CD4-positive, alpha-beta T cell treated with Interleukin-15 for 4 hours (primary cell): ENCODE measurements around the gene TUBA3C.

ENCODE experiments used
- DNase-seq: peaks from one replicate; pipeline ENCODE4 v3.0.0-alpha.2; 2020; ENCODE audit warnings: low spot score

TUBA3C gene

GRCh38 chr13:19161308-19161707 is 20.3 kb downstream of the TUBA3C start:
- DNase-seq = no peak

GRCh38 chr13:19159761-19160420 is 21.7 kb downstream of the TUBA3C start:
- no peak for DNase-seq

- DNase-seq = no peak
Measured at GRCh38 chr13:19159181-19159580, 22.4 kb downstream of the TUBA3C start.

- DNase-seq = no peak
Measured at GRCh38 chr13:19158526-19159174, 23.0 kb downstream of the TUBA3C start.

GRCh38 chr13:19158006-19158405 is 23.6 kb downstream of the TUBA3C start:
- DNase-seq = no peak

GRCh38 chr13:19157461-19157860 is 24.2 kb downstream of the TUBA3C start:
- DNase-seq = no peak

- no peak for DNase-seq
Measured at GRCh38 chr13:19156013-19156825, 25.4 kb downstream of the TUBA3C start.

GRCh38 chr13:19155321-19155861 is 26.2 kb downstream of the TUBA3C start:
- no peak for DNase-seq

- DNase-seq = no peak
Measured at GRCh38 chr13:19154843-19155242, 26.8 kb downstream of the TUBA3C start.

- no peak for DNase-seq
Measured at GRCh38 chr13:19153782-19154450, 27.7 kb downstream of the TUBA3C start.

GRCh38 chr13:19152403-19152802 is 29.2 kb downstream of the TUBA3C start:
- DNase-seq = no peak

- no peak for DNase-seq
Measured at GRCh38 chr13:19151581-19152263, 29.9 kb downstream of the TUBA3C start.

GRCh38 chr13:19150712-19151228 is 30.9 kb downstream of the TUBA3C start:
- no peak for DNase-seq

GRCh38 chr13:19150226-19150625 is 31.4 kb downstream of the TUBA3C start:
- no peak for DNase-seq

GRCh38 chr13:19148561-19148960 is 33.1 kb downstream of the TUBA3C start:
- no peak for DNase-seq
